Right lobe of liver (tissue), 6 donors: ENCODE data around the gene JPT1. TPM values are rescaled to one million over a fixed set of nuclear protein-coding genes. Genes with fewer than 3 reads are reported as not detected.

Experiments
- ATAC-seq, 4 donors: fragments of 200-7000 bp; cut with Tn5 transposase; one replicate each; pipeline ENCODE4 v1.9.1; 2020; ENCODE audit warnings: mild to moderate bottlenecking in 4 of 4, moderate library complexity in 4 of 4
- DNase-seq, 3 donors: peaks; one replicate each; pipeline ENCODE4 v3.0.0-alpha.2; 2020
- H3K27ac ChIP-seq, 3 donors: fragments of 200-600 bp; one replicate each; pipeline ENCODE4 v1.8.0; 2022
- H3K27me3 ChIP-seq, 2 donors: fragments of 200-600 bp; one replicate each; pipeline ENCODE4 v1.8.0; 2022
- H3K36me3 ChIP-seq, 4 donors: fragments of 200-600 bp; sonication (generic) in 1 of 4; one replicate each; pipeline versions ENCODE4 v1.5.1 to v1.8.0; 2017 to 2022; ENCODE audit warnings: control low read depth in 1 of 4
- H3K4me1 ChIP-seq, 4 donors: fragments of 200-600 bp; sonication (generic) in 1 of 4; one replicate each; pipeline versions ENCODE4 v1.5.1 to v1.8.0; 2017 to 2022; ENCODE audit warnings: control low read depth in 1 of 4
- H3K4me3 ChIP-seq, 3 donors: fragments of 200-600 bp; one replicate each; pipeline ENCODE4 v1.8.0; 2022
- H3K9me3 ChIP-seq, 4 donors: fragments of 200-600 bp; sonication (generic) in 1 of 4; one replicate each; pipeline versions ENCODE4 v1.5.1 to v1.8.0; 2017 to 2022; ENCODE audit warnings: control low read depth in 1 of 4
- POLR2A ChIP-seq: fragments of 450-650 bp; IDR thresholded peaks from one replicate; pipeline ENCODE4 v1.6.1; 2017; ENCODE audit warnings: antibody characterized with exemption, mild to moderate bottlenecking
- WGBS: methylation state at CpG from one replicate; pipeline ENCODE4 v1.1.6; 2018; ENCODE audit warnings: low coverage, low lambda C conversion rate; ENCODE audit not compliant: insufficient coverage; ENCODE audit errors: missing lambda C conversion rate; 5-methylcytosine and 5-hydroxymethylcytosine counted together
- intact Hi-C, 2 donors: fragments of 100-400 bp; cut with DNase I; formaldehyde crosslinking; loops; one replicate each; pipeline versions ENCODE4 v1.11.2 to v1.14.1; 2022
- total RNA-seq, 6 experiments: library from RNA; depleted of rRNA in 2 of 6; stranded (reverse); fragments of >200 nt in 2 of 6; fragmentation: NEBNext Ultra II Directional in 3 of 6; extraction: Animal tissue kit (Norgen Biotek cat#: 25700) in 3 of 6; gene quantifications; one replicate each; pipeline versions ENCODE4 v1.1.0 to v1.2.4, GENCODE V29; 2016 to 2023
- TF ChIP-seq, protein P1 (sequence below), 4 donors: fragments of 200-600 bp in 3 of 4; fragments of 450-650 bp in 1 of 4; IDR thresholded peaks; one replicate each; pipeline versions ENCODE4 v1.5.1 to v1.8.0; 2016 to 2022; ENCODE audit warnings: antibody characterized with exemption in 4 of 4, mild to moderate bottlenecking in 2 of 4
- donor health status: DM: no; HTN: yes; CAD: no.
- donor health status: DM: no; HTN: no; CAD: no.
- donor health status: DM: no; HTN: no; CAD: no.
- donor health status: DM: no; HTN: yes; CAD: no.
- donor health status: DM: no; HTN: yes; CAD: no.

Gene JPT1
- total RNA-seq, 6 experiments from 2014 or later: 16.7 to 57.8 (median 29.5) TPM

DNA sequence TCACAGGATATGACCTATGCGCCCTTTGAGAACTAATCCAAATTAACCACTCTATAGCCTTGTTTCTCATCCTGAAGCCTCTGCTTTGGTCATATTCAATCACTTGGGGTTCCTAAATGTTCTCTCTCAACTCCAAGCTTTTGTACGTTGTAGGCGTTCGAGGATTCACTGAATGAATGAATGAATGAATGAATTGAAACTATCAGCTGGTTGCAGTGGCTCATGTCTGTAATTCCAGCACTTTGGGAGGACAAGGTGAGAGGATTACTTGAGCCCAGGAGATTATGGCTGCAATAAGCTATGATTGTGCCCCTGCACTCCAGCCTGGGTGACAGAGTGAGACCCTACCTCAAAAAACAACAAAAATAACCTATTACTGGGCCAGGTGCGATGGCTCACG lies 34.3 kb upstream of the JPT1 start:
- no peak for ATAC-seq

DNA sequence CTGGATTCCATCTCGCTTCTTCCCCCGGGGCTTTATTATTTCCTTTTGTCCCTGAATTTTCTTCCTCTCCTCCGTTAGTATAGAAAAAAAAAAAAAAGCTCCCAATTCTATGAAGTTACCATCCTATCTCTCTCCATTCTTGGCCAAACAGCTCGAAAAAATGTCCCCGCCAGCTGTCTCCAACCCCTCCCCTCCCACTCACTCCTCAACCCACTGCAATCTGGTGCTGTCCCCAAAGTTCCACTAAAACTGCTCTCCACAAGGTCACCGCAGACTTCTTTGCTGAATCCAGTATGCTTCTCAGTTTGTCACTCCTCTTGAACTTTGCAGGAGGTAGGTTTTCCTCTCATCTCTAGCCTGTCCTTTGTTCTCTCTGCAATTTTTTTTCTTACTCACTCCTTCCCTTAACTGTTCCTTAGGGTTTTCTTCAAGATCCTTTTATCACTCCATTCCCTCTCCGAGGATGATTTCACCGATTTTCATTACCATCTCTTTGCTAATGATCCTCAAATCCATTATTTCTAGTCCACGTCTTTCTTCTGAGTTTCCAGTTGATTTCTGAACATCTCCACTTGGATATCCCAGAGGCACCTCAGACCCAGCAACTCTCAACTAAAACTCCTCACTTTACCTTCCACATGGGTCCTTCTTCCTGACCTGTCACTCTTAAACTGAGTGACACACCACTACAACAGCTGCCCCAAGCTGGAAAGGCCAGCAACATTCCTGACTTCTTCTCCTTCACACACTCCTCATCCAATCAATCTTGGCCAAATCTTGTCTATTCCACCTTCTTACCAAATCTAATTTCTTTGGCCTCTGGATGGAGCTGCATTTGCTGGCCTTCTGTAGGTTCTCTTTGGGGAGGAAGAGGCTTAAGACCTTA lies 29.9 kb upstream of the JPT1 start:
- WGBS: 87% methylated on average over 9 of the region's 9 CpGs

More for the DNA sequence above, 34.3 kb upstream of the JPT1 start:
- TF ChIP-seq POLR2A: no peak
- TF ChIP-seq, protein P1, sequence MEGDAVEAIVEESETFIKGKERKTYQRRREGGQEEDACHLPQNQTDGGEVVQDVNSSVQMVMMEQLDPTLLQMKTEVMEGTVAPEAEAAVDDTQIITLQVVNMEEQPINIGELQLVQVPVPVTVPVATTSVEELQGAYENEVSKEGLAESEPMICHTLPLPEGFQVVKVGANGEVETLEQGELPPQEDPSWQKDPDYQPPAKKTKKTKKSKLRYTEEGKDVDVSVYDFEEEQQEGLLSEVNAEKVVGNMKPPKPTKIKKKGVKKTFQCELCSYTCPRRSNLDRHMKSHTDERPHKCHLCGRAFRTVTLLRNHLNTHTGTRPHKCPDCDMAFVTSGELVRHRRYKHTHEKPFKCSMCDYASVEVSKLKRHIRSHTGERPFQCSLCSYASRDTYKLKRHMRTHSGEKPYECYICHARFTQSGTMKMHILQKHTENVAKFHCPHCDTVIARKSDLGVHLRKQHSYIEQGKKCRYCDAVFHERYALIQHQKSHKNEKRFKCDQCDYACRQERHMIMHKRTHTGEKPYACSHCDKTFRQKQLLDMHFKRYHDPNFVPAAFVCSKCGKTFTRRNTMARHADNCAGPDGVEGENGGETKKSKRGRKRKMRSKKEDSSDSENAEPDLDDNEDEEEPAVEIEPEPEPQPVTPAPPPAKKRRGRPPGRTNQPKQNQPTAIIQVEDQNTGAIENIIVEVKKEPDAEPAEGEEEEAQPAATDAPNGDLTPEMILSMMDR (IDR thresholded peaks at IDR 0.05): no peak
- Histone ChIP-seq H3K4me1 (no peaks in the 10 kb centered on the region), H3K4me3 (no peak overlapping the region), H3K27me3 (no peaks in the 10 kb centered on the region), H3K9me3 (no peaks in the 10 kb centered on the region), H3K27ac (no peak overlapping the region), H3K36me3 (no peaks in the 10 kb centered on the region)
- peak in 1 of 3 donors; percentile 4 for DNase-seq
- WGBS: 78% methylated on average over 5 of the region's 6 CpGs
- intact Hi-C loops: no loop called here

DNA sequence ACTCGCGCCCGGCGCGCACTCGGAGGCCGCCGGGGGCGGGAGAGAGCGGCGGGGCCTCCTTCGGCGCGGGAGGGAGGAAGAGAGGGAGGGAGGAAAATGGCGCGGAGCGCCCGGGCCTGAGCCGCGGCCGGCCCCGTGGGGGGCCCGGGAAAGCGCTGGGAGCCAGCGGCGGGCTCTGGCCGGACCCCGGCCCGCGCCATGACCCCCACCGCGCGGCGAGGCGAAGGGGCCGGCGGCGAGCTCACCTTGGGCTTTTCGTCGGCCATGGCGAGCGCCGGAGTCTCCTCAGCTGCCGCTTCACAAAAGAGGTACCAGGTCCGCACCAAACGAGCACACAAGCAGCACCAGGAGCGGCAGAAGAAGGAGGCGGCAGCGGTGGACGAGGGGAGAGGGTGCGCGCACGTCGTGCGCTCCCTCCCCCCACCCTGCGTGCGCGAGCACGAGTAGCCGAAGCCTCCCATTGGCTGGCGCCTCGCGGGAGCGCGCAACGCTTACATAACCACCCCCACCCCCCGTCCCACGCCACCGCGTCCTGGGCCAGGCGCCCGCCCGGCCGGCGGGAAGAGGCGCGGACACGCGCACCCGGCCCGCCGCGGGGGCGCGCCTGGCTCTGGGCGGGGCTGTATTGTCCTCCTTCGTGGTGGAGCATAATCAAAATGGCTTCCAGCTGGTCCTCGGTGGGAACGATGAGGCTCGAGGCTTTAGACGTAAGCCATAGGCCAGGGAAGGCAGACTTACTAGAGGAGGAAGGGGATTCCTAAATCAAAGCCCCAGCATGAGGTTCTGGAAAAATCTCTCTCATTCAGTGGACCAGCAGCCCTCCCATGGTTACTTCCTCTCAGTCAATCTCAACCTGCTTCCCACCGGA lies 28.5 kb upstream of the JPT1 start, which contains the start of gene SUMO2:
Gene SUMO2 (minus strand): TSS at position 391 of the 868 bp plus-strand sequence. CDS start 125 bp downstream, at position 266.
- DNase-seq (peak; percentile 94 to 96 (median 95)), ATAC-seq (peak; percentile 93 to 95 (median 94))
- 6% methylated on average over 7 of the region's 92 CpGs for WGBS
- no peaks in the 10 kb centered on the region for H3K27me3 ChIP-seq
- intact Hi-C loops: no loop called here
- H3K9me3 ChIP-seq: no peaks in the 10 kb centered on the region
- peaks cover 0 to 13% (median 0%) of the 10 kb centered on the region in 4 donors for H3K36me3 ChIP-seq
- peak within 1 kb of the TSS; percentile 85 to 97 (median 90) for H3K4me3 ChIP-seq
- peak within 1 kb of the TSS; percentile 94 to 96 (median 96) for H3K27ac ChIP-seq
- peaks cover 0 to 16% (median 6%) of the 10 kb centered on the region in 4 donors for H3K4me1 ChIP-seq
- TF ChIP-seq POLR2A: peak; percentile 74
- TF ChIP-seq, protein P1 (IDR thresholded peaks at IDR 0.05): peak in 2 of 4 donors; percentile 3 to 28

More for the DNA sequence above, 29.9 kb upstream of the JPT1 start:
- H3K4me1 ChIP-seq: peaks cover 0 to 16% (median 6%) of the 10 kb centered on the region in 4 donors
- TF ChIP-seq, protein P1 (IDR thresholded peaks at IDR 0.05): no peak
- TF ChIP-seq POLR2A: no peak
- intact Hi-C loops: no loop called here
- ATAC-seq (no peak), DNase-seq (no peak)
- H3K4me3 ChIP-seq: no peak overlapping the region
- peaks cover 0 to 8% (median 0%) of the 10 kb centered on the region in 4 donors for H3K36me3 ChIP-seq
- no peaks in the 10 kb centered on the region for H3K27me3 ChIP-seq
- H3K9me3 ChIP-seq: no peaks in the 10 kb centered on the region
- H3K27ac ChIP-seq: no peak overlapping the region

DNA sequence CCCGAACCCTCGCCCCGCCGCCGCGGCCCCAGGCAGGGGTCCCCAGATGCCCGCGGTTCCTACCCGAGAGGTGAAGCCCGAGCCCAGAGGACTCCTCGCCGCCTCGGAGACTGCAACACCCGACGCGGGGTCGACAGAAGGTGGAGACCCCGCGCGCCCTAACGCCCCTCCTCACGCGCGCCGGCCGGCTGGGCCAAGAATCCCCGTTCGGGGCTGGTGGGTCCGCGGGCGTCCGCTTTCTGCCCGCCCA lies 27.9 kb upstream of the JPT1 start:
- TF ChIP-seq, protein P1 (IDR thresholded peaks at IDR 0.05): peak in 1 of 4 donors; percentile 21
- no peak for TF ChIP-seq POLR2A
- Histone ChIP-seq H3K27me3 (no peaks in the 10 kb centered on the region), H3K36me3 (peaks cover 0 to 18% (median 0%) of the 10 kb centered on the region in 4 donors), H3K9me3 (no peaks in the 10 kb centered on the region), H3K27ac (peak overlapping the region; percentile 94 to 96 (median 96)), H3K4me1 (peaks cover 0 to 16% (median 6%) of the 10 kb centered on the region in 4 donors), H3K4me3 (peak overlapping the region; percentile 85 to 97 (median 90))
- intact Hi-C loops: no loop called here
- peak in 2 of 4 donors; percentile 1 to 3 for ATAC-seq
- 0% methylated on average over 2 of the region's 33 CpGs for whole genome bisulfite sequencing
- peak; percentile 46 to 76 (median 60) for DNase-seq
